ES-I3 (cell line): ENCODE measurements around the gene PRKACB.
"Not testable (repeated sequence)": the region's sequence is repeated elsewhere in the genome, so short reads cannot be mapped to it uniquely, and the experiment has no call there.

Experiments
- H3K36me3 ChIP-seq: 2 replicates; pipeline ENCODE4 v1.6.1; 2013; ENCODE audit warnings: mild to moderate bottlenecking, low read length, control low read depth, moderate library complexity; ENCODE audit not compliant: insufficient read depth
- H3K4me1 ChIP-seq: 2 replicates; pipeline ENCODE4 v1.6.1; 2013; ENCODE audit warnings: mild to moderate bottlenecking, control low read depth, low read length; ENCODE audit not compliant: insufficient read depth
- H3K9ac ChIP-seq: 2 replicates; pipeline ENCODE4 v1.6.1; 2013; ENCODE audit warnings: low read depth, mild to moderate bottlenecking, low read length, moderate library complexity
- H3K9me3 ChIP-seq: 2 replicates; pipeline ENCODE4 v1.6.1; 2013; ENCODE audit warnings: mild to moderate bottlenecking, low read length, moderate library complexity; ENCODE audit not compliant: control insufficient read depth, insufficient read depth

PRKACB gene

GRCh38 chr1:84143796-84144565, at the start of gene PRKACB:
TSS of gene PRKACB (plus strand) at chr1:84144271. CDS start at chr1:84144362, 91 bp downstream.
- Histone ChIP-seq H3K36me3 (no peaks in the 10 kb centered on the region), H3K9ac (no peak within 1 kb of the TSS), H3K9me3 (no peaks in the 10 kb centered on the region), H3K4me1 (no peaks in the 10 kb centered on the region)

- Histone ChIP-seq H3K4me1 (no peaks in the 10 kb centered on the region), H3K36me3 (no peaks in the 10 kb centered on the region), H3K9me3 (no peaks in the 10 kb centered on the region; the same call in 1 of the 2 replicates), H3K9ac (no peak overlapping the region)
Measured at GRCh38 chr1:84095308-84095707, 48.8 kb upstream of the PRKACB start.

- Histone ChIP-seq H3K36me3 (no peaks in the 10 kb centered on the region), H3K4me1 (no peaks in the 10 kb centered on the region), H3K9me3 (no peaks in the 10 kb centered on the region; the same call in 1 of the 2 replicates), H3K9ac (no peak overlapping the region)
Measured at GRCh38 chr1:84096176-84096575, 47.9 kb upstream of the PRKACB start.

GRCh38 chr1:84101204-84101603, 42.9 kb upstream of the PRKACB start:
- Histone ChIP-seq H3K36me3 (no peaks in the 10 kb centered on the region), H3K9ac (no peak overlapping the region), H3K9me3 (no peaks in the 10 kb centered on the region), H3K4me1 (peaks cover 26% of the 10 kb centered on the region)

- no peak overlapping the region for H3K9ac ChIP-seq
- no peaks in the 10 kb centered on the region; the same call in 1 of the 2 replicates for H3K9me3 ChIP-seq
Measured at GRCh38 chr1:84103197-84103992, 40.7 kb upstream of the PRKACB start.

DNA sequence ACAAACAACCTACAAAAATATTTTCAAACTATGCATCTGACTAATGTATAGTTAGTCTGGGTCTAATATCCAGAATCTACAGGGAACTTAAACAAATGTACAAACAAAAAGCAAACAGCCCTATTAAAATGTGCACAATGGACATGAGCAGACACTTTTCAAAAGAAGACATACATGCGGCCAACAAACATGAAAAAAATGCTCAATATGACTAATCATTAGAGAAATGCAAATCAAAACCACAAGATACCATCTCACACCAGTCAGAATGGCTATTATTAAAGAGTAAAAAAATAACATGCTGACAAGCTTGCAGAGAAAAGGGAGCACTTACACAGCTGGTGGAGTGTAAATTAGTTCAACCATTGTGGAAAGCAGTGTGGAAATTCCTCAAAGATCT, 36.5 kb upstream of the PRKACB start:
- H3K9ac ChIP-seq, H3K9me3 ChIP-seq, H3K36me3 ChIP-seq: not testable (repeated sequence)
- peaks cover 25% of the 10 kb centered on the region for H3K4me1 ChIP-seq

More at GRCh38 chr1:84103197-84103992, 40.7 kb upstream of the PRKACB start:
- no peaks in the 10 kb centered on the region for H3K36me3 ChIP-seq
- H3K4me1 ChIP-seq = peaks cover 26% of the 10 kb centered on the region

- H3K4me1 ChIP-seq = peaks cover 21% of the 10 kb centered on the region
- H3K9me3 ChIP-seq = no peaks in the 10 kb centered on the region; the same call in 1 of the 2 replicates
Measured at GRCh38 chr1:84107955-84108354, 36.1 kb upstream of the PRKACB start.

DNA sequence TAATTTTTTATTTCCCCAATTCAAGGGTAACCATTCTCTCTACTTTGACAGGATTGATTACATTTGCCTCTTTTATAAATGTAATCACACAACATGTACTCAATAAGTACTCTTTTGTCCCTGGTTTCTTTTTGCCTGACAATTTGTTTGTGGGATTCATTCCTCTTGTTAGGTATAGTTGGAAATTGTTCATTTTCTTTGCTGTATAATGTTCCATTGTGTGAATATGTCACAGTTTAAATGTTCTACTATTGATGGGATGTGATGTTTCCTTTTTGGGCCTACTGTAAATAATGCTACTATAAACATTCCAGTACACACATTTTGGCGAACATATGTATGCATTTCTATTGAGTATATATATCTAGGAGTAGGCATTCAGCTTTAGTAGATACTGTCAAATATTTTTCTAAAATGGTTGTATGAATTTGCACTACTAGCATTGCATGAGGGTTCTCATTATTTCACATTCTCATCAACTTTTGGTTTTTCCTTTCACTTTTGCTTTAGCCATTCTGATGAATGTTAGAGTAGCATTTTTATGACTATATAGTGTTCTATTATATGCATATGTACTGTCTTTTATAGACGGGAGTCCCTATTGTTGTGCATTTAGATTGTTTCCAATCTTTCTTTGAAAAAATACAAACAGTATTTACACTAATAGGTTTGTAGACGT, 35.0 kb upstream of the PRKACB start:
- Histone ChIP-seq H3K36me3 (no peaks in the 10 kb centered on the region), H3K9ac (no peak overlapping the region), H3K9me3 (no peaks in the 10 kb centered on the region; the same call in 1 of the 2 replicates), H3K4me1 (peaks cover 11% of the 10 kb centered on the region; the same call in 1 of the 2 replicates)

More at GRCh38 chr1:84107955-84108354, 36.1 kb upstream of the PRKACB start:
- no peaks in the 10 kb centered on the region for H3K36me3 ChIP-seq
- no peak overlapping the region for H3K9ac ChIP-seq

GRCh38 chr1:84110629-84111028, 33.4 kb upstream of the PRKACB start:
- Histone ChIP-seq H3K4me1 (no peaks in the 10 kb centered on the region), H3K36me3 (no peaks in the 10 kb centered on the region), H3K9ac (no peak overlapping the region), H3K9me3 (no peaks in the 10 kb centered on the region; the same call in 1 of the 2 replicates)

DNA sequence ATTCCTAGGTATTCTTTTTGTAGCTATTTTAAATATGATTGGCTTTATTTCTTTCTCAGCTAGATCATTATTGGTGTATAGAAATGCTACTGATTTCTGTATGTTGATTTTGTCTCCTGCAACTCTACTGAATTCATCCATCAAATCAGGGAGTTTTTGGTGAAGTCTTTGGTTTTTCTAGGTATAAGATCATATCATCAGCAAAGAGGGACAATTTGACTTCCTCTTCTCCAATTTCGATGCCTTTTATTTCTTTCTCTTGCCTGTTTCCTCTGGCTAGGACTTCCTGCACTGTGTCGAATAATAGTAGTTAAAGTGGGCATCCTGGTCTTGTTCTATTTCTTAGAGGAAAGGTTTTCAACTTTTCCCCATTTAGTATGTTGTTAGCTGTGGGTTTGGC, 27.5 kb upstream of the PRKACB start:
- no peaks in the 10 kb centered on the region for H3K9me3 ChIP-seq
- H3K36me3 ChIP-seq = no peaks in the 10 kb centered on the region
- no peak overlapping the region for H3K9ac ChIP-seq
- no peaks in the 10 kb centered on the region for H3K4me1 ChIP-seq

DNA sequence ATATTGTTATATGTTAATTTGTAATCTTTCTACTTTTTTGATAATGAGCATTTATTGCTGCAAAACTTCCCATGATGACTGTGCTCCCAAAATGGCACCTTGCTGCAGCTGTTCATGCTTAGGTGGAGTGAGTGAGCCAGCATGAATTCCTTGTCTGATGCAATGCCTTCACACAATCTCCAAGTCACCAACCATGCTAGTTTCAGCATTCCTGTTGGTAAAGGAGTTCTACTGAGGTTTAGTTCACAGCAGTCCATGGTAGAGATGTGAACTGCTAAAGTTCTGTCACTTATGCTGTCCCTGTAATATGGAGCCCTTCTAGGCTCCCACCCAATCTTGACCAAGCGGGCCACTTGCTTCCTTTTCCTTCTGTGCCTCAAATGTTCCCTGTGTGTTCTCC, 26.2 kb upstream of the PRKACB start:
- Histone ChIP-seq H3K9me3 (no peaks in the 10 kb centered on the region), H3K4me1 (no peaks in the 10 kb centered on the region), H3K9ac (no peak overlapping the region), H3K36me3 (no peaks in the 10 kb centered on the region)

DNA sequence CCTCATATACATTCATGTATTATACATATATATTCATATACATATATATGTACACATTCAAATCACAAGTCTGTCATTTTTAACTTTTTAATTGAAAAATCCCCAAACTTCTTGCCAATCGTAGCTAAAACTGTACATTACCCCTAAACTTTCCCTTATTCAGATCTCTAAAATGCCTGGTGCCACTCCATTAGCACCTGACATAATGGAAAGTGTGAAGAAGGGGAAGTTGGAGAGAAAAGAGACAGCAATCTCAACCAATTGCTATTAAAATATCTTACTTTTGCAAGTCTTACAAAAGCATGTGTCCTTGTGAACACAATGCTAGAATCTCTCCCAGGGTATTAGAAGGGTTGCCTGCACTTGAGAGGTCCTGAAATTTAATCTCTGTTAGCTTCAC, 22.7 kb upstream of the PRKACB start:
- Histone ChIP-seq H3K36me3 (no peaks in the 10 kb centered on the region), H3K9ac (no peak overlapping the region), H3K9me3 (no peaks in the 10 kb centered on the region), H3K4me1 (no peaks in the 10 kb centered on the region)

GRCh38 chr1:84122780-84123382, 21.2 kb upstream of the PRKACB start:
- no peaks in the 10 kb centered on the region for H3K9me3 ChIP-seq
- no peaks in the 10 kb centered on the region for H3K36me3 ChIP-seq
- H3K4me1 ChIP-seq = no peaks in the 10 kb centered on the region

GRCh38 chr1:84133479-84133878, 10.6 kb upstream of the PRKACB start:
- no peaks in the 10 kb centered on the region for H3K4me1 ChIP-seq
- no peak overlapping the region for H3K9ac ChIP-seq
- H3K36me3 ChIP-seq = no peaks in the 10 kb centered on the region
- no peaks in the 10 kb centered on the region for H3K9me3 ChIP-seq

More at GRCh38 chr1:84122780-84123382, 21.2 kb upstream of the PRKACB start:
- no peak overlapping the region for H3K9ac ChIP-seq
